Stimulated activated CD4-positive, alpha-beta T cell treated with anti-CD3 and anti-CD28 coated beads, TNF-alpha, amount 100 ng/mL, for 1 hour (primary cell): ENCODE results near the gene CFAP210.

Experiments used
- DNase-seq, 3 donors: peaks; one replicate each; pipeline ENCODE4 v3.0.0-alpha.2; 2020; ENCODE audit warnings: low read depth in 3 of 3, low spot score in 1 of 3

The CFAP210 gene

DNA sequence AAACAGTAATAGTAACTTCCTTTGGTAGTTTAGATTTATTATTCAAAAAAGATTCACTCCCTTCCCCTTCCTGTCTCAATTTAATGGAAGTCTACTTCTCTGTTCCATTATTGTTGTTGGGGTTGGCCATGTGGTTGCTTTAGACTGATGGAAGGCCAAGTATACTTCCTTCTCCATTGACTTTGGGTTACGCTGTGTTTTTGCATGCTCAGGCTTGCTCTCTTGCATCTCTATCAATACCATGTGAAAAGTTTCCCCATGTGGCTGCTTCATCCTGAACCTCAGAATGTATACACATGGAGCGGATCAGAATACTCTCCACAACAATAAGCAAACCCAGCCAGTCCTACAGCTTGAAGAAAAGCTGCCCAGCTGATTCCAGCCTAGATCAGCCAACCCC lies 20.3 kb downstream of the CFAP210 start:
- no peak for DNase-seq

DNA sequence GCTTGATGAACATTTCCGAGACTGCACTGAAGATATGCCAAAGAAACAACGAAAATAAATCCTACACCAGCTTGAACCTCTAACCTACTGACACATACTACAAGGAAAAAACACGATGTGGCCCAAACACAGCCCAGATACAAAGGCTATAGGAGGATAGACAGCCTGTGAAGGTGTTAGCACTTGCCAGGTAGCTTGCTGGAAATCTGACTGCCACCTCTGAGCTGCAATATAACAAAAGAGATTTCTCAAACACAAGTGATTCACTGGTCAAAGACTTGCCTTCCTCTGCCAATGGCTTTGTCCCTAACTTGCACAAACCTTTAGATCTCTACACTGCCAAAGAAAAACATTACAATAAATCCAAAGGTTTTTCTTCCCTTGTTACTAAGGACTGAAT lies 21.1 kb downstream of the CFAP210 start:
- no peak for DNase-seq

DNA sequence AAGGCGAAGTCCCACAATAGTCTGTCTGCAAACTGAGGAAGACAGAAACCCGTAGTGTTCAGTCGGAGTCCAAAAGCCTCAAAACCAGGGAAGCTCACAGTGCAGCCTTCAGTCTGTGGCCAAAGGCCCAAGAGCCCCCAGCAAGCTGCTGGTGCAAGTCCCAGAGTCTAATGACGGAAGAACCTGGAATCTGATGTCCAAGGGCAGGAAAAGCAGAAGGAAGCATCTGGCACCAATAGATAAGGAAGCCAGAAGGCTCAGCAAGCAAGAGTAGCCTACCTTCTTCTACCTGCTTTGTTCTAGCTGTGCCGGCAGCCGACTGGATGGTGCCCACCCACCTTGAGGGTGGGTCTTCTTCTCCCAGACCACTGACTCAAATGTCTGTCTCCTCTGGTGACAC lies 21.8 kb downstream of the CFAP210 start:
- no peak for DNase-seq

DNA sequence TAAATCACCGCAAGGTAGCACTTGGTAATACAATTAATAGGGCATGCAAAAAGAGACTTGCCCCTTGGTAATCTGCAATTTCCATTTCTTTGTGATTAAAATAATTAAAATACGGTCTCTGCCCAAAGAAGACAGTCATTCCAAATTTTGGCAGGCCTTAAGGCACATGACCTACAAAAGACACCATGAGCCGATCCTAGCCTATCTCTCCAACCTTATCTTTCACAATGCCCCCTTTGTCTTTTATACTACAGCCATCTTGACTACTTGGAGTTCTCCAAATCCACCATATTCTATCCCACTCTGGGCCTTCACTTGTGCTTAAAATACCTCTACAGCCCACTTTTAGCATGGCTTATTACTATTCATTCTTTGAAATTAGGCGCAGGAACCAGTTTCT lies 23.3 kb downstream of the CFAP210 start:
- DNase-seq: no peak

DNA sequence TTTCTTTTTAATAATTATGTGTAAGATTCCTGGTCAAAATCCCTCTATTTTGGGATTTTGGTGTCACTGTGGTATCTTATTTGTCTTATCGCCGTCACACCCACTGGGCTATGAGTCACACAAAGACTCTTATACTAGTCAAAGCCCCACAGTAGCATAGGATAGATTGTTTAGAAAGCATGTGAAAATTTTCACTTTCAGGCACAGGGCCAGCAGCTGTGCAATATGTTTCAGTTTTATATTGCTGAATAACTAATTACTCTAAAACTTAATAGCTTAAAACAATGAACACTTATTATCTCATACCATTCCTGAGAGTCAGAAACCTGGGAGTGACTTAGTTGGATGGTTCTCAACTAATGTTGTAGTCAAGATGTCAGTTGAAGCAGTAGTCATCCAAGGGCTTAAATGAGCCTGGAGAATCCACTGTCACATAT lies 24.0 kb downstream of the CFAP210 start:
- no peak for DNase-seq

DNA sequence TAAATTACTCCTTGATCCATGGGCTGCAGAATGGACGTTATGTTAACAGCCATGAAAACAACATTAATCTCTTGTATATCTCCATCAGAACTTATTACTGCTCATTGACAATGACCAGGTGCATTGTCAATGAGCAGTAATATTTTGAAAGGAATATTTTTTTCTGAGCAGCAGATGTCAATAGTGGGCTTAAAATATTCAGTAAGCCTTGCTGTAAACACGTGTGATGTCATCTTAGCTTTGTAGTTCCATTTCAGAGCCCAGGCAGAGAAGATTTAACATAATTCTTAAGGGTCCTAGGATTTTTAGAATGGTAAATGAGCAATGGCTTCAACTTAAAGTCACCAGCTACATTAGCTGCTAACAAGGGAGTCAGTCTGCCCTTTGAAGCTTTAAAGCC lies 26.6 kb downstream of the CFAP210 start:
- DNase-seq: no peak

DNA sequence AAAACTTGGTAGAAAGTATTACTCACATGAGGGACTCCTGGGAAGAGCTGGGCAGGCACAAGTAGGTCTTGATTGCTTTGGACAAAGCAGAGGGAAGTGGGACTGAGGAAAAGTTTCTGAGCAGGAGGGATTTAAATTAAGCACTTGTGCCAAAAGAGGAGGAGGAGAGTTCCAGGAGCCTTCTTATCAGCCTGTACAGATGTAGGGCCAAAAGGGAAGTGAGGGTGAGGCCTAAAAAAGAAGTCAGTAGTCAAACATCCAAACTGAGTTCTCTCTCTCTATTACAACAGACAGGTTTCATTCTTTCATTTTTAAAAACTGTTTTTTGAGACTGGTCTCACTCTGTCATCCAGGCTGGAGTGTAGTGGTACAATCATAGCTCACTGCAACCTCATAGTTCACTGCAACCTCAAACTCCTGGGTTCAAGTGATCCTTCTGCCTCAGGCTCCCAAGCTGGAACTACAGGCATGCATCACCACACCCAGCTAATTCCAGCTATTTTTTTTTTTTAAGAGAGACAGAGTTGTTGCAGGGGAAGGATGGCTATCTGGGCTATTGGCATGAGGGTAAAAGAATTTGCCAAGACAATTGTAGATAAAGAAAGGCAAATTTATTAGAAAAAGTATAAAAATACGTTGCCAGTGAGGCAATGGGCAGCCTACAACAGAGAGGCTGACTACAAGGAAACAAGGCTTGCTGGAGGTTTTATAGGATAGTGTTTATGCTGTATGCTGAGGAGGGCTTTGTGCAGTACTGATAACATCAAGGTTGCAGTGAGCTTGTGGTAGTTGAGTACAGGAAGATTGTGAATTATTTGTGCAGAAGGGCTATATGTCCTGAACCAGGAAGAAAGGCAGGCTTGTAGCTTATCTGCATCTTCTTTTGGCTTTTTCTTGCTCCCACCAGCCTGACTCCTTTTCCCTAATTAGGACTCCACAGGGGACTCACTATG lies 29.0 kb downstream of the CFAP210 start:
- DNase-seq: no peak

DNA sequence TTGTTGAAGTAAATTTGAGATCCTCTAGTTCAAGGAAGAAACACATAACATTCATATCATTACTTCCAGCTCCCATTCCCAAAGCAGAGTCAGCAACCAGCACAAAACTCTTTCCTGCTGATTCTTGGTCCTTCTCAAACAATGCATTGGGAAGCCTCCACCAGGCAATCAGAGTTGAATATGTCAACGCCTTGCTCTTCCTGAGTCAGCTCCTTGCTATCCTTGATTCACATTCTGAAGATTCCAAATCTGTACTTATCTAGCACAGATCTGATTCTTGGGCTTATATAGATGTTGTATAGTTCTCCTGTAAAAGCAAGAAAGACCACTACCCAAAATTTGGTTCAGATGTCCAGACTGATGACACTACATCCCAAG lies 29.6 kb downstream of the CFAP210 start:
- no peak for DNase-seq

DNA sequence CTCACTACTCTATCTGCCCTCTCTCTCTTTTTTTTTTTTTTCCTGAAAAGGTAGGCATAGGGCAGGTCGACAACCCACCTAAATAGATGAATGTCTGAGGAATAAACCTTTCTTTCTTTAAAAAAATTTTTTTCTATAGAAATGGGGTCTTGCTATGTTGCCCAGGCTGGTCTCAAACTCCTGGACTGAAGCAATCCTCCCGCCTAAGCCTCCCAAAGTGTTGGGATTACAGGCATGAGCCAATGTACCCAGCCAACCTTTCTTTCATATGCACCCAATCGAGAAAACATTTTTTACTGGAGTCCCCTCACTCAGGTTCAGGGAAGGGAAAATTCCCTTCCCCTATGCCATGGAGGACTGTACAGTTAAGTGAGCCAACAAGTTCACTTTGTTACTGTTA lies 31.0 kb downstream of the CFAP210 start:
- no peak for DNase-seq

DNA sequence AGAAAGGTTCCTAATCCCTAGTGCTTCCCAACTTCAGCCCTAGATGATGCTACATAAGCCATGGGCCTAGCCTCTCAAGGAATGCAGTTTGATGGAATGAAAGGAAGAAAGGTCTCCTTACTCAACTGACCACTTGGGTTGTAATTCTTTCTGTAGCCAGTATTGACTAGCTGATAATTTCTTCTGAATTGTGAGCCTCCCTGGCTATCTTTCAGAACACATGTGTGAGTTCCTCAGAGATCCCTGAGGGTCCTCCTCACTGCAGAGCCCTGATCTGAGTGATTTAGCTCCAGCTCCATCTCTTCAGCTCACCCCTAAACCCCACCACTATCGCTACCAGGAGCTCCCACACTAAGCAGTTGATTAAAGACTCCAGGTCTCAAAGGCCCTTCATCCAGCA lies 31.5 kb downstream of the CFAP210 start:
- DNase-seq: no peak

DNA sequence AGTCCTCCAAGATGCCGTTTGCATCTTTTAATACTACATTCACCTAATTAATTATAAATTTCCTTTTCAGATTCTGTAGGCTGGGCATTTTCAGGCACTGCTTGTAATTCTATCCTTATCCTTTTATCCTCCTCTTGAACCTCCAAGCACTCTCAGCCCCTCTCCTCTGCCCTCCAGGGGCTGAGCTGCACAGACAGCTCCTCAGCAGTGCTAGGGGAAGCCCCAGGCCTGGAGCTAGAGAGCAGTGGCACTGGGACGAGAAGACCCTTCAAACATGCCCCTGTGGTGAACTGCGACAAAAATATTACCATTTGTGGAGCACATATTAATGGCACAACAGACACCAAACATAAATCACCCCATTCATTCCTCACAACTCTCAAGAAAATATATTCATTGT lies 32.9 kb downstream of the CFAP210 start:
- DNase-seq: no peak

DNA sequence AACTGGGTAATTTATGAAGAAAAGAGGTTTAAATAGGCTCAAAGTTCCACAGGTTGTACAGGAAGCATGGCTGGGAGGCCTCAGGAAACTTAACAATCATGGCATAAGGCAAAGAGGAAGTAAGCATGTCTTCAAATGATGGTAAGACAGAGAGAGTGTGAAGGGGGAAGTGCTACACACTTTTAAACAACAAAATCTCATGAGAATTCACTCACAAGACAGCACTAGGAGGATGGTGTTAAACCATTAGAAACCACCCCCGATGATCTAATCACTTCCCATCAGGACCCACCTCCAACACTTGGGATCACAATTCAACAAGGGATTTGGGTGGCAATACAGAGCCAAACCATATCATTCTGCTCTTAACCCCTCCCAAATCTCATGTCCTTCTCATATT lies 34.9 kb downstream of the CFAP210 start:
- DNase-seq: no peak

DNA sequence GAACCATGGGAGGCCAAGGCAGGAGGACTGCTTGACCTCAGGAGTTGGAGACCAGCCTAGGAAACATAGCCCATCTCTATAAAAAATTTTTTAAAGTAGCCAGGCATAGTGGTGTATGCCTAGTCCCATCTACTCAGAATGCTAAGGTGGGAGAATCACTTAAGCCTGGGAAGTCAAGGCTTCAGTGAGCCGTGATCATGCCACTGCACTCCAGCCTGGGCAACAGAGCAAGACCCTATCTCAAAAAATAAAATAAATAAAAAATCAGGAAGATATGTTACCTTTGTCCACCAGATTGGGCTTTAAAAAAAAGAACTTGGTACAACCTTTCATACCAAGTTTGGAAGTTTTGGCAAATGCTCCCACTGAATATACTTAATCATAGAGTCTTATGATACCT lies 35.3 kb downstream of the CFAP210 start:
- DNase-seq: no peak

DNA sequence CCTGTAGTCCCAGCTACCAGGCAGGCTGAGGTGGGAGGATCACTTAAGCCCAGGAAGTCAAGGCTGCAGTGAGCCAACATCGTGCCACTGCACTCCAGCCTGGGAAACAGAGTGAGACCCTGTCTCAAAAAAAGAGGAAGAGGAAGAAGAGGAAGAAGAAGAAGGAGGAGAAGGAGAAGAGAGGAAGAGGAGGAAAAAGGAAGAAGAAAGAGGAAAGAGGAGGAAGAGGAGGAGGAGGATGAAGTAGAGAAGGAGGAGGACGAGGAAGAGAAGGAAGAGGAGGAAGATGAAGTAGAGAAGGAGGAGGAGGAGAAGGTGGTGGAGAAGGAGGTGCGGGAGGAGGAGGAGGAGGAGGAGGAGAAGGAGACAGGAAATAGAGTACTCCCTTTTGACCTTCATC lies 38.0 kb downstream of the CFAP210 start:
- DNase-seq: no peak

DNA sequence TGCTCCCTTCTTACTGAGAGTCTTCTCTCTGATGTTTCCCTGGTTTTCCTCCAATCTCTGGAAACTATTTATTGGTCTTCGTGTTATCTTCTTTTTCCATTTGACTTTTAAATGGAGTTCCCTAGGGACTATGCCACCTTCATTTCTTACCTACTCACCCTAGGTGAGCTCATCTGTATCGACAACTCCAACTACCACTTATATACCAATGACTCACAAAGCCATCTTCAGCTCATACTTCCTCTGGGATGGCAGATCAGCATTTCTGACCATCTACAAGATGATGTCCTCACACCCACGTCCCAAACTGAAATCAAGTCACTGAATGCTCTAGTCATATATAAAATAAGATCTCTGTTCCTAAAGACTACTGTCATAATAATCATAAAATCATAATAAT lies 40.6 kb downstream of the CFAP210 start:
- no peak for DNase-seq

DNA sequence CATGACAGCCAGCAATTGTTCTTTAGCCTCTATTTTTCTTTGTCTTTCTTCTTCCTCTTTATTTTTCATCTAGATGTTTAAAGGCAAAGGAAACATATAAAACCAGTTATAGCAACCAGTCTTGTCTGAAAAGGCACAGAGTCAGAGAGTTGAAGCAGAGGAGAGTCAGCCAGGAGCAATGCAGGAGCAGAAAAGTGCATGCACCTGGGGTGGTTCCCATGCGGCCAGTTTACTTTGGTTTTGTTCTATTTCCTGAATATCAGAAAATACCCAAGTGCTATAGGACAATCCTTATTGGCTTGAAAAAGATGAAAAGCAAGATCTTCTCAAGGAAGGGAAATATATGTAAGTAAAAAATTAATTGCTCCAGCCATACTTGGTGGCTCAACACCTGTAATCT lies 44.9 kb downstream of the CFAP210 start:
- no peak for DNase-seq

DNA sequence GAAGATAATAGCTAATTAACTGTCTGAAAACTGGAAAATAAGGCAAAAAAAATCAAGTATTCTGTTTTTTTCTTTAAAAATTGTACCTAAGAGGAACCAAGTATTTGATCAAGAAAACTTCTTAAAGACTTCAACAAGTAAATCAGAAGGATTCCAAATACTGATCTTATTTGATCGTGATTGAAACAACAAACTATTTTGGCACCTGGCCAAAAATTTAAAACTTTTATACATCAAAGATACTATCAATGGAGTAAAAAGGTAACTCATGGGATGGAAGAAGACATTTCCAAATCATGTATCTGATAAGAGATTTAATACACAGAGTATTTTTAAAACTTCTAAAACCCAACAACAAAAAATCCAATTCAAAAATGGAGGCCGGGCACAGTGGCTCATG lies 46.7 kb downstream of the CFAP210 start:
- no peak for DNase-seq

DNA sequence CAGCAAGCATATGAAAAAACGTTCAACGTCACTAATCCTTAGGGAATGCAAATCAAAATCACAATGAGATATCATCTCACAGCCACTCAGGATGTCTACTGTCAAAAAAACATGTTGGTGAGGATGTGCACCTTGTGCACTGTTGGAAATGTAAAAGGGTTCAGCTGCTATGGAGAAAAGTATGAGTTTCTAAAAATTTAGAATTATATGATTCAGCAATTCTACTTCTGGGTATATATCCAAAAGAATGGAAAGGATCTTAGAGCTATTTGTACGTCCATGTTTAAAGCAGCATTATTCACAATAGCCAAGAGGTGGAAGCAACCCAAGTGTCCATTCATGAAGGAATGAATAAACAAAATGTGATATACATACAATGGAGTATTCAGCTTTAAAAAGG lies 50.0 kb downstream of the CFAP210 start:
- DNase-seq: no peak

DNA sequence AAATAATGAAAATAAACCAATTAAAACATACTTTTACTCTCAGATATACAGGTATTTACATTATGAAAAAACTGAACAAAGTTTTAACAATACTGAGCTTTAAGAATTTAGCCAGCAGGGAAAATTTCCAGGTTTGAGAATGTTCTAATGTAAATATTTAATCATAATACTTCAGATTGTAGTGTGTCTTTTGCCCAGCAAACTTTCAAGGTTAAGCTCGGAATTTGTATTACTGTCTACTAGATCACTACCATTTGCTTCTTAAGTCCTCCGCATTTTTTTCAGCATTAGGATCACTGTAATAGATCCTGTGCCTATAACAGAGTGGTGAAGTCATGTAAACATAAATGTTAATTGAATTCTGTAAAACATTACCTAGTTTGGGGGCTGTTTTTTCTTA lies 52.7 kb downstream of the CFAP210 start:
- DNase-seq: no peak

DNA sequence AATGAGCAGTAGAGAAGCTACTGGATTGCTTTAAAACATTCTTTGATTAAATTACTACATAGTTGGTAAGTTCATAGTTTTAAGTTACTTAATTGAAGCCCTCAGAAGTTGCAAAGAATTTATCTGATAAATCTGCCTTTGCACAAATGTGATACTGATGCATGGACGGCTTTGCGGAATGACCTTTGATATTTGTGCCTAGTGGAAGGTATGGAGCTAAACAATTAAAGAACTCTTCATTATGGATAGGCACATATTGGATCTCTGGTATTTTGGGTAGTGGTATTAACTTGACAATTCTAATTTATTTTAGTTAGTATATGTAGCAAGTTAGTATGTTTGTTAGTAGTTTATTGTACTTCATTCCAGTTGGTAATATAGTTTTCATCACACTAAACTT lies 54.1 kb downstream of the CFAP210 start:
- no peak for DNase-seq

DNA sequence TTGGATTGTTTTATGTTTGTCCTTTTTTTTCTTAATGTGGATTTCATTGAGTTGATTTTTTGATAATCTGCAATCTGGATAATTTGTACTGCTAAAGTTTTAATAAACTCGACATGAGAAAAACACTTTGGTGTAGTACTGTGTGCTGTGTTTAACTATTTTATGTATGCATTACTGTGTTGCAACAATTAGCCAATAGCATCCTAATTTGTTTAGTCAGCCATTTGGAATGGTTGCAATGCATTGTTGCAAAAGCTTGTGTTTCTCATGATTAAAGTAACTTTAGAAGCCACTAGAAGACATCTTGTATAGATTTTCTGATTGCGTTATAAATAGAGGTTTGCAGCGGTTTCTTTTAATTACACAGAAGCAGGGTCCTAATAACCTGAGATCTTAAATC lies 56.6 kb downstream of the CFAP210 start:
- DNase-seq: no peak

DNA sequence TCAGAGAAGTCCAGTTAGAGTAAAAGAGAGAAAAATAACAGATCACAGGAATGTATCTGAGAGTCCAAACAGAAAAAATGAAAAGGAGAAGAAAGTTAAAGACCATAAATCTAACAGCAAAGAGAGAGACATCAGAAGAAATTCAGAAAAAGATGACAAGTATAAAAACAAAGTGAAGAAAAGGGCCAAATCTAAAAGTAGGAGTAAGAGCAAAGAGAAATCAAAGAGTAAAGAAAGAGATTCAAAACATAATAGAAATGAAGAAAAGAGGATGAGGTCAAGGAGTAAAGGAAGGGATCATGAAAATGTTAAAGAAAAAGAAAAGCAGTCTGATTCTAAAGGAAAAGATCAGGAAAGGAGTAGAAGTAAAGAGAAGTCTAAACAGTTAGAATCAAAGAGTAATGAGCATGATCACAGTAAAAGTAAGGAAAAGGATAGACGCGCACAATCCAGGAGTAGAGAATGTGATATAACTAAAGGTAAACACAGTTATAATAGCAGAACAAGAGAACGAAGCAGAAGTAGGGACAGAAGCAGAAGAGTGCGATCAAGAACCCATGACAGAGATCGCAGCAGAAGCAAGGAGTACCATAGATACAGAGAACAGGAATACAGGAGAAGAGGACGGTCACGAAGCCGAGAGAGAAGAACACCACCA lies 57.6 kb downstream of the CFAP210 start:
- DNase-seq: no peak

DNA sequence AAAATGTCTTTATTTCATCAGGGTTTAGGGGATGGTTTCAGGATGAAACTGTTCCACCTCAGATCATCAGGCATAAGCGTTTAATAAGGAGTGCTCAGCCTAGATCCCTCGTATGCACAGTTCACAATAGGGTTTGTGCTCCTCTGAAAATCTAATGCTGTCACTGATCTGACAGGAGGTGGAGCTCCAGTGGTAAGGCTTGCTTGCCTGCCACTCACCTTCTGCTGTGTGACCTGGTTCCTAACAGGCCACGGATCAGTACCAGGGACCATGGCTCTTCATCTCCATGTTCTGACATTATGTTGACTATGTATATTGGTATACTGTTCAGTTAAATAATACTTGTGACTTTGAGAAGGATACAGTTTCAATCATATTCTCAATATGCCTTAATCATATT lies 68.4 kb downstream of the CFAP210 start:
- no peak for DNase-seq
